ENCODE results near the gene POLR2F.

POLR2F gene

GRCh38 chr22:38007330-38007902, 53.9 kb downstream of the POLR2F start:
- no peak for DNase-seq

- no peak for DNase-seq
Observed at GRCh38 chr22:38009000-38009806, 55.7 kb downstream of the POLR2F start.

DNA sequence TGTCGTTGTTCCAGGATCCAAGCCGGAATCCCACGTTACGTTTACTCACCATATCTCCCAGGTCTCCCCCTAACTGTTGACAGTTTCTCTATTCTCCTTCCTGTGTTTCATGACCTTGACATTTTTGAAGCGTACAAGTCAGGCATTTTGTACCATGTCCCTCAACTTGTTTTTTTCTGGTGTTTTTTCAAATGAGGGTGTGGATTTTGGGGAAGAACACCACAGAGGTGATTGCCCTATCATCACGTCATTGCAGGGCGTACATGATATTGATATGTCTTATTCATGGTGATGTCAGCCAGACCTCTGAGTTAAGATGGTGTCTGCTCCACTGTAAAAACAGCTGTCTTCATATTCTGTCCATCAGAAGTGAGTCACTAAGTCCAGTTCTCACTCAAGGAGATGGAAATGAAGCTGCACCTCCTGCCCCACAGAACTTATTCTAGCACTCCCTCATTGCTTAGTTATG, 59.1 kb downstream of the POLR2F start:
- DNase-seq = no peak

- no peak for DNase-seq
Observed at GRCh38 chr22:38014083-38014482, 60.6 kb downstream of the POLR2F start.

GRCh38 chr22:38016182-38017151, 63.0 kb downstream of the POLR2F start:
- DNase-seq = no peak

GRCh38 chr22:38017272-38017920, 63.9 kb downstream of the POLR2F start:
- no peak for DNase-seq

DNA sequence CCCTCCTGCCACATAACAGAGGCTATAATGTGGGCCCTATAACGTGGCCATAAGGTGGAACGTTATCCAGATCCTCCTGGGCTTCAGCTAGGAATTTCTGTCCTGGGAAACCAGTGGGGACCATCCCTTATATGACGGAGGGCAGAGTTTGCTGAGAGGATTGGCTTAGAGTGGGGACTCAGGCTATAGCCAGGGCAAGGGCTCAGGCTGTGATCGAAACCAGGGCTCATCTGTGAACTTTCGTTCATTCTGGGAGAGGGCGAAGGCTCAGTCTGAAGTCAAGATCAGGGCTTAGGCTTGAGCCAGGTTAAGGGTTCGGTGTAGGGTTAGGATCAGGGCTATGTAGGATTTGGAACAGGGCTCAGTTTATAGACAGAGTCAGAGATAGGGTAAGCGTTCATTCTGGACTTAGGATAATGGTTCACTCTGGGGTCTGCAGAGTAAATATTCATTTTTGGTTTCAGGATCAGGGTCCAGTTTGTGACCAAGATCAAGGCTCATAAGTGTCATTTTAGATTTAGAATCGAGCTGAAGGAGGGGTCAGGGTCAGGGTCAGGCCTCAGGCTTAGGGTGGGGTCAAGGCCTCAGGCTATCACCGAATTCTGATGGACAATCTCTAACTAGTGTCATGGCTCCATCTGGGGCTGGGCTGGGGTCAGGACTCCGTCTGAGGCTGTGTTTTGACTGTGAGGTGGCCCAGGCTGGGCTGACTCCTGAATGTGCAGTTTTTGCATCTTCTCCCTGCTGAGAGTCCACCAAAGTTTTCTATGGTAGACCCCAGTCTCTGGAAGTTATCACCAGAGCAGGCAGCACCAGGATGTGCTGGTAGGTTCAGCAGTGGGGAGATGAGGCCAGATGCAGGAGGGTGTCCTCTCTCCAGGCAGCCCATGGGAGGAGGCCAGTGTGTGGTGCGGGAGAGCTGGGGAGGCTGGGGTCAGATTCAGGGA, 64.7 kb downstream of the POLR2F start:
- no peak for DNase-seq
